T-cell (primary cell): ENCODE measurements around the gene PTMS. TPM values are rescaled to one million over a fixed set of nuclear protein-coding genes. Genes with fewer than 3 reads are reported as not detected.

ENCODE experiments used
- ATAC-seq, 4 experiments: fragments of 200-7000 bp in 3 of 4; fragments of 150-1000 bp in 1 of 4; cut with Tn5 transposase; replicated peaks in 1 of 4; 1 replicate in 3 of 4; 2 replicates in 1 of 4; pipeline ENCODE4 v1.10.0; 2021; ENCODE audit warnings: moderate library complexity in 3 of 4, mild to moderate bottlenecking in 2 of 4, moderate number of reproducible peaks in 1 of 4
- CTCF ChIA-PET, 2 donors: fragments of 300-600 bp; sonication (Branson Sonifier 250); formaldehyde crosslinking; loops; one replicate each; lab custom pipeline; 2022; ENCODE audit warnings: antibody characterized with exemption in 2 of 2; lab: Charles Lee
- POLR2A ChIA-PET, 2 donors: fragments of 300-600 bp; sonication (Branson Sonifier 250); formaldehyde crosslinking; loops; one replicate each; lab custom pipeline; 2022; ENCODE audit warnings: antibody characterized with exemption in 2 of 2; lab: Charles Lee
- DNase-seq, 35 experiments: peaks; one replicate each; pipeline versions ENCODE4 v3.0.0 to v3.0.0-alpha.2; 2013 to 2023
- H3K27ac ChIP-seq: one replicate; pipeline ENCODE4 v1.5.1; 2013; ENCODE audit warnings: low read length
- H3K27me3 ChIP-seq, 2 experiments: replicated peaks in 1 of 2; 1 replicate in 1 of 2; 2 replicates in 1 of 2; pipeline versions ENCODE4 v1.6.1 to v1.7.0; 2013; ENCODE audit warnings: low read length in 1 of 2, mixed read lengths in 1 of 2; ENCODE audit not compliant: control insufficient read depth in 2 of 2, insufficient read depth in 2 of 2; ENCODE audit errors: extremely low read depth in 1 of 2
- H3K36me3 ChIP-seq, 2 donors: 1 replicate in 1 of 2; 2 replicates in 1 of 2; pipeline versions ENCODE4 v1.6.1 to v1.7.0; 2013; ENCODE audit warnings: low read length in 1 of 2; ENCODE audit not compliant: control insufficient read depth in 2 of 2, insufficient read depth in 1 of 2; ENCODE audit errors: extremely low read depth in 1 of 2
- H3K4me1 ChIP-seq, 2 experiments: 1 replicate in 1 of 2; 2 replicates in 1 of 2; pipeline versions ENCODE4 v1.6.1 to v1.7.0; 2013; ENCODE audit warnings: low read length in 2 of 2, mixed read lengths in 1 of 2; ENCODE audit not compliant: insufficient read depth in 2 of 2, control insufficient read depth in 1 of 2; ENCODE audit errors: extremely low read depth in 1 of 2
- H3K4me3 ChIP-seq, 2 donors: 1 replicate in 1 of 2; 2 replicates in 1 of 2; pipeline versions ENCODE4 v1.5.1 to v1.7.0; 2013; ENCODE audit warnings: mild to moderate bottlenecking in 2 of 2, low read length in 1 of 2, moderate library complexity in 1 of 2; ENCODE audit not compliant: control insufficient read depth in 1 of 2; ENCODE audit errors: extremely low read depth in 1 of 2
- H3K9me3 ChIP-seq: 2 replicates; pipeline ENCODE4 v1.7.0; 2013
- H3K27ac Mint-ChIP-seq, 2 donors: one replicate each; pipeline ENCODE4 v1.8.0; 2020 to 2021; ENCODE audit warnings: mild to moderate bottlenecking in 2 of 2, mixed read lengths in 2 of 2
- H3K27me3 Mint-ChIP-seq, 2 donors: one replicate each; pipeline ENCODE4 v1.8.0; 2021 to 2022; ENCODE audit warnings: mixed read lengths in 2 of 2
- H3K36me3 Mint-ChIP-seq: one replicate; pipeline ENCODE4 v1.8.0; 2021; ENCODE audit warnings: mixed read lengths
- H3K4me1 Mint-ChIP-seq, 3 donors: one replicate each; pipeline ENCODE4 v1.8.0; 2020 to 2022; ENCODE audit warnings: mixed read lengths in 3 of 3, mild to moderate bottlenecking in 1 of 3
- H3K4me3 Mint-ChIP-seq, 3 donors: one replicate each; pipeline ENCODE4 v1.8.0; 2020 to 2022; ENCODE audit warnings: mild to moderate bottlenecking in 3 of 3, mixed read lengths in 3 of 3, moderate library complexity in 3 of 3
- H3K9me3 Mint-ChIP-seq, 3 donors: one replicate each; pipeline ENCODE4 v1.8.0; 2020 to 2022; ENCODE audit warnings: mixed read lengths in 3 of 3
- WGBS: methylation state at CpG from one replicate; pipeline ENCODE4 v1.1.5; 2013; ENCODE audit warnings: missing lambda C conversion rate; ENCODE audit not compliant: insufficient coverage; 5-methylcytosine and 5-hydroxymethylcytosine counted together
- total RNA-seq, 35 experiments: library from RNA in 6 of 35; stranded (reverse) in 6 of 35; fragments of 120-200 nt in 1 of 35; gene quantifications; one replicate each; pipeline versions ENCODE4 v1.2.1 to v1.2.4 and lab custom pipeline; 2013 to 2026

PTMS gene
- total RNA-seq, 5 donors from 2014 or later (not counting 1 experiment from before 2014, with no cell fraction given), result 6.5 to 15.9 (median 10.6) TPM

DNA sequence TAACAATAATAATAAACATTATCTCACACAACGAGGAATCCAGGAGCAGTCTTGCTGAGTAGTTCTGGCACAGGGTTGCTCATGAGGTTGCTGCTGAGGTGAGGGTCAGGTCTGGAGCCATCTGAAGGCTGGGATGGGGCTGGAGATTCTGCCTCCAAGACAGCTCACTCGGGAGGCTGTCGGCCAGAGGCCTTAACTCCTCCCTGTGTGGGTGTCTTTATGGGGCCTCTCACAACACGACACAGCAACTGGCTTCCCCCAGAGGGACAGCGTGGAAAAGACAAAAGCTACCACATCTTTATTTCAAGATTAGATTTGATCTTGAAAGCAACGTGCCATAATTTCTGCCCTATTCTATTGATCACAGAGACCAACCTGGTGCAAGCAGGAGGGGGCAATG is 16.0 kb downstream of the PTMS start:
- Mint-ChIP-seq H3K4me1 (peaks cover 53 to 70% (median 55%) of the 10 kb centered on the region in 3 donors), H3K36me3 (no peaks in the 10 kb centered on the region), H3K27me3 (peaks cover 0 to 4% of the 10 kb centered on the region in 2 donors), H3K27ac (peak overlapping the region; percentile 91 to 92), H3K9me3 (no peaks in the 10 kb centered on the region), H3K4me3 (peak overlapping the region in 1 of 3 donors; percentile 59)
- no peak overlapping the region for H3K27ac ChIP-seq
- ChIA-PET POLR2A (interaction anchor here in 1 of 2 donors (1.2 kb wide), 1 partner anchor 15 kb away, joined by 4 read pairs; the partner anchor contains the start of gene PTMS), CTCF (interaction anchor here in 1 of 2 donors (2.7 kb wide), 1 partner anchor 29 kb away, joined by 10 read pairs; the partner anchor contains the start of gene MLF2)
- H3K4me1 ChIP-seq, result peaks cover 53 to 83% of the 10 kb centered on the region in 2 experiments
- H3K36me3 ChIP-seq, result no peaks in the 10 kb centered on the region
- no peak for ATAC-seq
- H3K4me3 ChIP-seq, result no peak overlapping the region
- H3K27me3 ChIP-seq, result peaks cover 0 to 8% of the 10 kb centered on the region in 2 experiments
- H3K9me3 ChIP-seq, result no peaks in the 10 kb centered on the region
- no peak for DNase-seq
- 70% methylated on average over 4 of the region's 6 CpGs for WGBS

DNA sequence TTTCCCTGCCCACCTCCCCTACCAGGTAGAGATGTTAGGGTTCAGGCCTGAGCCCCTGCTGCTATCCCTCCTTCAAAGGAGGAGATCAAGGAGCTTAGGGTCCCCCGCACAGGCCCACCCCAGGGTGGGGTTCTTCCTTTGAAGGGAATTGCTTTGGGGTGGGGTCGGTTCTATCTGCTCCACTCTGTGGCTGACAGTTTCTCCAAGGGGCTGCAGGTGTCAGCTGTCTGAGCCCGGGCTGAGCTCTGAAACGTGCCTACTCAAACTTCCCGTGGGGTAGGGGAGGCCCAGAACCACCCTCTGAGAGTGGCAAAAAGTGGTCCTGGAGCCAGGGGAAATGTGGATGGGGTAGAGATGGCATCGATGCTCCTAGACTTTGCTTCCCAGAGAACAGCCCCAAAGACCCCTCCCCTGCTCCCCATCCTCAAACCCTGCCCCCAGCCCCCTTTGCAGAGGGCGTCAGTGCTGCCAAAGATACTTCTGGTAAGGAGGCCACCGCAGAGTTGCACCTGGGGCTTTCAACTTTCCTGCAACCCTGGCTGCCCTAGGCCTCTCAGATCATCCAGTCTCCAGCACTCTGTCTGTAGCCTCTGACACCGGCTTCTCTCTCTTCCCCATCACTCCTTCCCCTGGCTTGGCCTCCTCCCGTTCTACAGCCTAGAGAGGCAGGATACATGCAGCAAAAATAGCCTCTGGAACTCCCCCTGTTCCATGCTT is 16.8 kb downstream of the PTMS start:
- Mint-ChIP-seq H3K36me3 (no peaks in the 10 kb centered on the region), H3K27me3 (peaks cover 0 to 4% of the 10 kb centered on the region in 2 donors), H3K4me1 (peaks cover 56 to 74% (median 57%) of the 10 kb centered on the region in 3 donors), H3K9me3 (no peaks in the 10 kb centered on the region), H3K27ac (peak overlapping the region; percentile 91 to 92), H3K4me3 (peak overlapping the region in 1 of 3 donors; percentile 59)
- ChIA-PET POLR2A (interaction anchor here in 1 of 2 donors (0.6 kb wide), 1 partner anchor 19 kb away, joined by 3 read pairs; no protein-coding TSS in a partner anchor), CTCF (interaction anchor here in 1 of 2 donors (0.6 to 2.7 kb wide), 2 partner anchors 30 to 165 kb away, joined by 4 to 10 read pairs; partner anchors contain the start of gene MLF2)
- H3K27ac ChIP-seq, result peak overlapping the region; percentile 24
- peaks cover 58 to 89% of the 10 kb centered on the region in 2 experiments for H3K4me1 ChIP-seq
- ATAC-seq (no peak), DNase-seq (no peak)
- H3K36me3 ChIP-seq, result no peaks in the 10 kb centered on the region
- H3K4me3 ChIP-seq, result peak overlapping the region in 1 of 2 donors; percentile 27
- H3K9me3 ChIP-seq, result no peaks in the 10 kb centered on the region
- peaks cover 0 to under 1% of the 10 kb centered on the region in 2 experiments for H3K27me3 ChIP-seq
- WGBS, result 47% methylated on average over 3 of the region's 10 CpGs

- H3K27ac Mint-ChIP-seq, result peak overlapping the region; percentile 82 to 91
- POLR2A ChIA-PET, result interaction anchor here in 1 of 2 donors (0.5 to 0.6 kb wide), 2 partner anchors 18 to 198 kb away, joined by 3 read pairs; no protein-coding TSS in a partner anchor
- Histone ChIP-seq H3K27me3 (no peaks in the 10 kb centered on the region), H3K36me3 (no peaks in the 10 kb centered on the region), H3K4me3 (no peak overlapping the region), H3K27ac (no peak overlapping the region), H3K4me1 (peaks cover 62 to 87% of the 10 kb centered on the region in 2 experiments), H3K9me3 (no peaks in the 10 kb centered on the region)
- no peaks in the 10 kb centered on the region for H3K27me3 Mint-ChIP-seq
- ATAC-seq (no peak), DNase-seq (no peak)
- CTCF ChIA-PET, result interaction anchor here in 1 of 2 donors (0.6 kb wide), 1 partner anchor 107 kb away, joined by 3 read pairs; no protein-coding TSS in a partner anchor
- H3K4me3 Mint-ChIP-seq, result peak overlapping the region in 1 of 3 donors; percentile 59
- 87% methylated on average over 9 of the region's 9 CpGs for WGBS
- H3K36me3 Mint-ChIP-seq, result no peaks in the 10 kb centered on the region
- H3K9me3 Mint-ChIP-seq, result no peaks in the 10 kb centered on the region
- H3K4me1 Mint-ChIP-seq, result peaks cover 56 to 75% (median 57%) of the 10 kb centered on the region in 3 donors
Observed at GRCh38 chr12:6783828-6784227, 17.7 kb downstream of the PTMS start.

- Mint-ChIP-seq H3K9me3 (no peaks in the 10 kb centered on the region), H3K4me1 (peaks cover 56 to 75% (median 57%) of the 10 kb centered on the region in 3 donors), H3K27me3 (no peaks in the 10 kb centered on the region), H3K27ac (peak overlapping the region; percentile 82 to 91), H3K4me3 (peak overlapping the region in 1 of 3 donors; percentile 59), H3K36me3 (no peaks in the 10 kb centered on the region)
- ATAC-seq (no peak), DNase-seq (no peak)
- 73% methylated on average over 4 of the region's 5 CpGs for WGBS
- peak overlapping the region; percentile 41 for H3K27ac ChIP-seq
- H3K4me3 ChIP-seq, result no peak overlapping the region
- CTCF ChIA-PET, result interaction anchor here in 1 of 2 donors (0.6 kb wide), 1 partner anchor 27 kb away, joined by 3 read pairs; no protein-coding TSS in a partner anchor
- no peaks in the 10 kb centered on the region for H3K27me3 ChIP-seq
- H3K4me1 ChIP-seq, result peaks cover 61 to 87% of the 10 kb centered on the region in 2 experiments
- POLR2A ChIA-PET, result interaction anchor here in 1 of 2 donors (0.6 kb wide), 1 partner anchor 58 kb away, joined by 3 read pairs; no protein-coding TSS in a partner anchor
- H3K9me3 ChIP-seq, result no peaks in the 10 kb centered on the region
- no peaks in the 10 kb centered on the region for H3K36me3 ChIP-seq
Observed at GRCh38 chr12:6784296-6784695, 18.1 kb downstream of the PTMS start.

GRCh38 chr12:6784761-6785160 is 18.6 kb downstream of the PTMS start:
- peaks cover 53 to 72% (median 57%) of the 10 kb centered on the region in 3 donors for H3K4me1 Mint-ChIP-seq
- CTCF ChIA-PET, result interaction anchor here in 1 of 2 donors (0.6 kb wide), 1 partner anchor 26 kb away, joined by 3 read pairs; no protein-coding TSS in a partner anchor

More at GRCh38 chr12:6784761-6785160, 18.6 kb downstream of the PTMS start:
- DNase-seq (no peak), ATAC-seq (no peak)
- H3K27me3 ChIP-seq, result no peaks in the 10 kb centered on the region
- Mint-ChIP-seq H3K27me3 (no peaks in the 10 kb centered on the region), H3K9me3 (no peaks in the 10 kb centered on the region), H3K4me3 (peak overlapping the region in 1 of 3 donors; percentile 27), H3K27ac (peak overlapping the region; percentile 82 to 91), H3K36me3 (no peaks in the 10 kb centered on the region)
- H3K9me3 ChIP-seq, result no peaks in the 10 kb centered on the region
- WGBS, result 85% methylated on average over 3 of the region's 5 CpGs
- H3K4me1 ChIP-seq, result peaks cover 61 to 87% of the 10 kb centered on the region in 2 experiments
- POLR2A ChIA-PET, result interaction anchor here in 1 of 2 donors (0.6 kb wide), 1 partner anchor 58 kb away, joined by 3 read pairs; no protein-coding TSS in a partner anchor
- H3K4me3 ChIP-seq, result no peak overlapping the region
- H3K27ac ChIP-seq, result peak overlapping the region; percentile 41
- H3K36me3 ChIP-seq, result no peaks in the 10 kb centered on the region
